Measurements from ENCODE around the gene TTC7B.

The TTC7B gene

DNA sequence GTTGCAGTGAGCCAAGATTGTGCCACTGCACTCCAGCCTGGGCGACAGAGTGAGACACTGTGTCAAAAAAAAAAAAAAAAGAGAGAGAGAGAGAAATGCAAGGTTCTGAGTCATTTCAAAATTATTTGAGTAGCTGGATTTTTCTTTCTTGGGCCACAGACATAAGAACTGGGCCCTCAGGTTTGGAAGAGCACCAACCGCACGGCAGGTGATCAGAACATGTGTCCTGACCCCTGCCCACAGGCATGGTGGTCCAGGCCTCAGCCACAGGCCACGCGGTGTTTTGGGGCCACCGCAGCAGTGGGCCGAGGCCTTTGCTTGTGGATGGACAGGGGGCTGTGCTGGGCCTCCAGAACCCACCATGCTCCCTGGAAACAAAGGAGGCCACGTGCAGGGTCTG, 292.7 kb downstream of the TTC7B start:
- DNase-seq (ENCODE audit: low spot score), result no peak

DNA sequence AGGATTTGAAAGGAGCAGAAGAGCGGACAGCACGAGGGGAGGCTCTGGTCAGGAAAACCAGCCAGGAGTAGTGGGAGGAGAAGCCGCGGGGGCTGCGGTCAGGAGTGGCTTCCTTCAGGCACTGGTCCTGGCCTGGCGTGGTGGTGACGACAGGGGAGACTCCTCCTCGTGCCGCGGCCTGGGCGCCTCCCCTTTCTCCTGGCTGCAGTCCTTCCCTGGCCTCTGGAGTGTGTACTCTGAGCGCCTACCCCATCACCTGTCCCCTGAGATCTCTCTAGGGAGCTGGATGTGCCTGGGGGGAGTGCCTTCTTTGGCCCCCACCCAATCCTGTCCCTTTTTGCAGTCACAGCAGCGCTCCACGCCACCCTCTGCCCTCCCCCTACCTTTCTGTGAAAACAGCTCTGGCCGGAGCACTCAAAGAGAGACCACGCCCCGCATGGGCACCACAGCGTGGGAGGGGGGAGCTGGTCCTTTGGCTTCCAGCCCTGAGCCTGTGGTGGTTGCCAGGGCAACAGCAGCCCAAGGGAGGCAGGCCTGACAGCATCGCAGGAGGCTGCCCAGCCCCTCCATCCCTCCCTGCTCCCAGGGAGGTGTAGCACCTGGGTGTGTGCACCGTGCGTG, 293.5 kb downstream of the TTC7B start:
- DNase-seq (ENCODE audit: low spot score), result no peak

DNA sequence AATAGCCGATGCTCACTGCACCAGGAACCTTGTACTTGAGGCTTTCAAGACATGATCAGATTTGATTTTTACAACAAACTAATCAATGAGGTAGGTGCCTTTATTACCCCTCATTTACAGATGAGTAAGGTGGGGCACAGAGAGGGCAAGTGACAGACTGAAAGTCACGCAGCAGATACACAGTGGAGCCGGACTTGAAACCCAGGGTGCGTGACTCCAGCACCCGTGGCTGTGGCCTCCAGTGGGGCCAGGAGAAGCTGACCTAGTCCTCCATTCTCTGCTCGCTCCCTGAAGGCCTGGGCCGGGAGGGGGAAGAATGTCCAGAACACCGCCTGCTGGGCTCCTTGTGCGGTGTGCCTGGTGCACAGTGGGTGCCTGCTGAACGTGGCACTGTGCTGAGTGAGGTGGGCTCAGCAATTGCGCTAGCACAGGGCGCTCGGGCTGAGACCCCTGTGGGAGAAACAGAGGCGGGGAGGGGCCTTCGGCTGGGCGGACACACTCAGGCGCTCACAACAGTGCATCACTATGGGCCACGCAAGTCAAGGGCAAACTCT, 294.2 kb downstream of the TTC7B start:
- DNase-seq (ENCODE audit: low spot score), result no peak

DNA sequence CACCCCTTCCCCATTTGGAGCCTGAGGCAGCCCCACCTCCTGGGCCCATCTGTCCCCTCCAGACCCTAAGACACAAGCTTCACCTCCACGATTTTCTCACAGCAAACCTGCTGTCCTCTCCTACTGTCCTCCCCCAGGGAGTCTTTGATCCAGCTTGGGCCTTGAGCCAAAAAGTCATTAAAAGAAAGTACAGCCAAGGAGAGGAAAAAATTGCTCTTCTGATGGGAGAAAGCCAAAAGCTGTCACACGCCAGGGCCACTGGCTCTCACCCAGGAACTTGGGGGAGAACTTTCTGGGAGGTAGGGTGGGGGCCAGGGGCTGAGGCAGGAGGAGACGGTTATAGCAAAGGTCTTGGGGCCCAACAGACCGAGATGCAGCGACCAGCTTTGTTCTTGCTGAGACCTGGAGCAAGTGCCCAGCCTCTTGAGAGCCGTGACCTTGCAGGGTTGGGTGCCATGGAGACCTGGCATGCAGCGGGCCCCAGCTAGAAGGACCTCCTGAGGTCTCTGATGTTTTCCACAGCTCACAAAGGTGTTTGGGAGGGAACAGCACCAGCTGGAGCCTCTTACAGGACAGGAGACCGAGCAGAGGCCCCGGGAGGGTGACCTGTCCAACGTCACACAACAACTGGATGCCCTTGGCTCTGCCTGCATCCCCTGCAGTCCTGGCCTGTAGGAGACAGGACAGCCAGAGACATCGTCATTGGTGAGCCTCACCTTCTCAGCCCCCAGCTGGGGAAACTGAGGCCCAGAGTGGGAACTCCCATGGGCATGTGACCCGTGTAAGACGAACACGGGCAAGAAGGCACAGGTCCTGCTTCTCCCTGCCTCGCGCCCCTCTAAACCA, 294.9 kb downstream of the TTC7B start:
- DNase-seq (ENCODE audit: low spot score), result no peak

DNA sequence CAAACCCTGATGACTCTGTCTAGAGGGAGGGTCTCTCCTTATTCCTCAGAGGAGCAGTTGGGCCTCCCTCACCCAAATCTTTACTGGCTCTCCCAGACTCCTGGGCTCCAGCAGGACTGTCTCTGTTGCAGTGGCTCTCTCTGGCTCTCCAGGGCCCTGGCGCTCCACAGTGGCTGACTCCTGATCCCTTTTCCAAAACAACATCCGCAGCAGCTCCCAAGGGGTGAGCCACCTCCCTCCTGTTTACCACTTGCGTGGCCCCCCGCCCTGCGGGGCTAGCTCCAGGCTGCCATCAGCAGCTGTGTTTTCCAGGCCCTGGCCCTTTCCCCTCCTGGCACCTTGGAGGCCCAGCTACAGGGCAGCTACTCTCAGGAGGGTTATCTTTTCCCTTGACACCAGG, 295.9 kb downstream of the TTC7B start:
- DNase-seq (ENCODE audit: low spot score), result no peak

DNA sequence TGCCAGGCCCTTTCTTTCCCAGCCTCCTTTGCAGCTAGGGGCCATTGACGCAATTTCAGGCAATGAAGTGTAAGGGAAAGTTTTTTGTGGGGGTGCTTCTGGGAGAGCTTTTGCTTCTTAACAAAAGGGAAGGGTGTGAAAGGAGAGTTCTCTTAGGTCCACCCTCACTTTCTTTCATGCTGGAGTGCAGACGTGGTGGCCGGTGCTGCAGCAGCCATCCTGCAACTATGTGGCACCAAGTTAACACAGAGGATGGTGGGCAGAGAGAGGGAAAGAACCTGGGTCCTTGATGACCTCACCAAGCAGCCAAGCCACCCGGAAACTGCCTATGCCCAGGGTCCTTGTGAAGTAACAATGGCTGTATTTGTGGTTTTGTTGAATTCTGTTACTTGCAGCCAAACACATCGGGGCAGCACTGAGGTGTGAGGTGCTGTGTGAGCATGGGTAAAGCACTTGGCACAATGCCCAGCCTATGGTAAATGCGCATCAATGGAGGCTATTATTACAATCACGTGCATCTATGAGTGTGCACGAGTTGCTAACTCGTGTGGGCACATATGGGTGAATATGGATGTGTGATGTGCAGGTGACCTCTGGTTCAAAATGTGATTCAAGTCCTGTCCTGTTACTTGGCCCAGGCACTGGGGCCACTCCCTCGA, 296.8 kb downstream of the TTC7B start:
- no peak for DNase-seq (ENCODE audit: low spot score)

DNA sequence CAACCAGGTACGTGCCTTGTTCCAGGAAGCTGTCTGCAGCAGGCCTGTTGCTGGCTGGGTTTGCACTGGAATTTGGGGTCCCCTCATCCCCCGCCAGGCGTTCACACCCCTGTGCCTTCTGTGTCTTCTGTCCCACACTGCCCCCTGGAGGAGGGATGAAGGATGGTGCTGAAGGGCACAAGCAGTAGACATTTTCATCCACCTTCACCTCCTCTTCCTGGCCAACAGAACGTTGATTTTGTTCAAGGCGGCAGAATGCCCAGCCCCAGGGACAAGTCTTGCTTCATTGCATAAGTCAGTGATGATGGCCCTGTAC, 297.3 kb downstream of the TTC7B start:
- no peak for DNase-seq (ENCODE audit: low spot score)

DNA sequence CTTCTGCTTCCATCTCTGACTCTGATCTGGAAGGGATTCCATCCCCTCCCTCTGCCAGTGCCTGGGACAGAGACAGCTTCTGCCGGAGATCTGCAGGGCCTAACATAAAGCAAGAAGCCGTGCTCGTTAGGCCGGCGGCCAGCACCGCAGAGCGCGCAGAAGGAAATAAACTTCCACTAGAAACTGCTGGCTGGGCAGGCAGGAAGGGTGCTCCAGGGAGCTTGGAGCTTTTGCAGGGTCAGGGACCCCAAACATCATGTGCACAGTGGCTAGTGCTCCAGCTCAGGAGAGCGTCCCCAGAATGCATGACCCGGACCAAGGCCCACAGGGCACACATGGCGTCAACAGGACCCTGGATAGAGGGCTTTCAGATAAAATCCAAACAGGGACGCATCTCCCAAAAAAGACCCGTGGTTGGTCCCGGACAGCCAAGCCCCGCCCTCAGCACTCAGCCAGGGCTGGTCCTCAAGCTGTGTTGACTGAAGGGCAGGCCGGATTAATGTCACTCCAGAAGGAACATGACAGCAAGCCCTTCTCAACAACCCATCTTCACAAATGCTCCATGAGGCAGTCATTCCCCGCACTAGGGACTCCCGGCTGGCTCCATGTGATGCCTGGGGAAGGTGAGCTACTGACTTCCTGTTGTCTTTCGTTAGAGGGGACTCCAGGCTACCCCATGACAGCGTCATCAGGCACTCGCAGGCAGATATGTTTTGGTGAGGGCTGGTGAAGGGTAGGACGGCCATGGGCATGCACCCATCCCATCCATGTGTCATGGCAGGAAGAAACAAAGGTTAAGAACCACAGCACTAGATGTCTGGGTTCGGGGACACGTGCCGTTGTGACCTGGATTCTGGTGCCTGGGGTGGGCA, 297.9 kb downstream of the TTC7B start:
- no peak for DNase-seq (ENCODE audit: low spot score)

DNA sequence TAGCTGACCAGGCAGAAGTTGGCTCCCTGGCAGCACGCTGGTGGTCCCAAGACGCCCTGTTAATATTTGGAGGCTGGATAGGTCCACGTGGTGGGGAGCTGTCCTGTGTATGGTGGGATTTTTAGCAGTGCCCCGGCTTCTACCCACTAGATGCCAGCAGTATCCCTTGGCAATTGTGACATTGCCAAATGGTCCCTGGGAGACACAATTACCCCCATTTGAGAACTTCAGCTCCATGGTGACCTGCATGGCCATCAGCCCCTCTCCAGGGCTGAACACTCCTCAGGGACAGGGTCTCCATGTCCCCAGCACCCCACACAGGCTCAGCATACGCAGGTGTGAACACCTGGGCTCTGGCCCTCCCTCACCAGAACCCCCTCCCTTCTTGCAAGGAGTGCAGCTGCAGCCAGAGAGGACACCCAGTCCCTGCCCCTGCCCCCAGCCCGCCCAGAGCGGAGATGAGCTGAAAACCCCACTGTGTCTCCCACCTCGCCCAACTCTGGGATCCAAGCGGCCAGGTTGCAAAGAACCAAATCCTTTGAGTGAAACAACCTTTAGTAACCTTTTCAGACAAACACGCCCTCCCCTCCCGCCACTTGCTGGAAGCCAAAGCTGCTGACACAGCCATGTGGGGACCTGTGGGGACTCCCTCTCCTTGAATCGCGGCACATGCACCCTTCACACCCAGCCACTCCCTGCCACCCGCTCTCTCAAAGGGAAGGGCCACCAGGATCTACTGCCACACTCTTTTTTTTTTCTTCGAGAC, 299.0 kb downstream of the TTC7B start:
- no peak for DNase-seq (ENCODE audit: low spot score)

DNA sequence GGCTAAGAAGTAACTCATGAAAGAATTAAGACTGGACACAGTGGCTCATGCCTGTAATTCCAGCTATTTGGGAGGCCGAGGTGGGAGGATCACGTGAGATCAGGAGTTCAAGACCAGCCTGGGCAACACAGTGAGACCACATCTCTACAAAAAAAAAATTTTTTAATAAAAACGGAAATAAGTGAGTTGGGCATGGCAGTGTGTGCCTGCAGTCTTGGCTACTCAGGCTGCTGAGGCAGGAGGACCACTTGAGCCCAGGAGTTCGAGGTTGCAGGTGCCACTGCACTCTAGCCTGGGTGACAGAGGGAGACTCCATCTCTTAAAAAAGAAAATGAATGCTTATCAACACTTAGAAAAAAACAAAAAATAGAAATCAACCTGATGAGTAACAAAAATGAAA, 301.7 kb downstream of the TTC7B start:
- no peak for DNase-seq (ENCODE audit: low spot score)

DNA sequence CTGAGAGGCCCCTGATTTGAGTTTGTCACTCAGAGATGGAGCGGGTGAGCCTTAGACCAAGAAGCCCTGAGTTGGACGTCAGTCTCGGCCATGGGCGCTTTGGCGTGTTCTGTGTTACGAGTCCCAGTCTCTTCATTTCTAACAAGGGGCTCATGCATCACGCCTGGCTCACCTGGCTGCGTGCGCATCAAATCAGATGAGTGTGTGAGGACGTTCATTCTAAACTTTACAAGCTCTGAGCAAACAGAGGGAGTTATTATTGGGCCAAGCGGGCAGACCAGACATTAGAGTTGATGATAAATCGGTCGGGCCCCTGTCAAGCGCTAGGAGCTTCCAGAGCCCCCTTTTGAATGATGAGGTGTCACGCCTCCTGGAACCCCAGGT, 302.2 kb downstream of the TTC7B start:
- no peak for DNase-seq (ENCODE audit: low spot score)

DNA sequence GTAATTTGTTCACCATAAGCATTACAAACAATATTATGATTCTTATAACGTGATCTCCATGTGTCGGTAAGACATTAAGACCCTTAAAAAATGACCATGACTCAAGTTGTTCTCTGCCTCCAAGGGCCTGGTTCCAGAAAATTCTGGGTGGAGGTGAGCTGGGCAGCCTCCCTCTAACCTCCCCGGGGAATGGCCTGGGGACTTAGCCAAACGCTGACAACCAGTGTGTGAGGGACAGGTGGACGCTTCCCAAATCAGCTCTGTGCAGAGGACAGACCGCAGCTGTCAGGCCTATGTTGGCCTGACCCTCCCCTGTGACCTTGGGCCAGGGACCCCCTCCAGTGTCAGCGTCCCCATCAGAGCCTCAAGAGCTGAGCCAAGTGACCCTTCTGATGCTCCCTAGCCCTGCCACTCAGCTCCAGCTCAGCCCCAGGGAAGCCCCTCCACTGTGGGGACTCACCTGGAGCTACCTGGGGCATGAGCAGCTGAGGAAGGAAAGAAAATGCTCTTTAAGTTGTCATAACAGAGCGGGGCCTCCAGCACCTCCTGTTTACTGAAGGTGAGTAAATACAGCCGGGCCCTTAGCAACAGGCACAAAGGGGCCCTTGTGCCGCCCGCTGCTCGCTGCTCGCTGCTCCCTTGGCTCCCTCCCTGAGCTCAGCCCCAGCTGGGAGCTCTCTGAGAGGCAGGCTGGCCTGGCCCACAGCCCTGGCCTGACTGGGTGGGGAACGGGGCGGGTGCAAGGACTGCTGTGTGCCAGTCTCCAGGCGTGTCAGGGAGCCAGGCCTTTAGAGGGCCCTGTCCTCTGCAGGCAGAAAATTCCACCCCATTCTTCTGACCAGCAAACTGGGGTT, 302.8 kb downstream of the TTC7B start:
- peak; percentile 89 for DNase-seq (ENCODE audit: low spot score)

DNA sequence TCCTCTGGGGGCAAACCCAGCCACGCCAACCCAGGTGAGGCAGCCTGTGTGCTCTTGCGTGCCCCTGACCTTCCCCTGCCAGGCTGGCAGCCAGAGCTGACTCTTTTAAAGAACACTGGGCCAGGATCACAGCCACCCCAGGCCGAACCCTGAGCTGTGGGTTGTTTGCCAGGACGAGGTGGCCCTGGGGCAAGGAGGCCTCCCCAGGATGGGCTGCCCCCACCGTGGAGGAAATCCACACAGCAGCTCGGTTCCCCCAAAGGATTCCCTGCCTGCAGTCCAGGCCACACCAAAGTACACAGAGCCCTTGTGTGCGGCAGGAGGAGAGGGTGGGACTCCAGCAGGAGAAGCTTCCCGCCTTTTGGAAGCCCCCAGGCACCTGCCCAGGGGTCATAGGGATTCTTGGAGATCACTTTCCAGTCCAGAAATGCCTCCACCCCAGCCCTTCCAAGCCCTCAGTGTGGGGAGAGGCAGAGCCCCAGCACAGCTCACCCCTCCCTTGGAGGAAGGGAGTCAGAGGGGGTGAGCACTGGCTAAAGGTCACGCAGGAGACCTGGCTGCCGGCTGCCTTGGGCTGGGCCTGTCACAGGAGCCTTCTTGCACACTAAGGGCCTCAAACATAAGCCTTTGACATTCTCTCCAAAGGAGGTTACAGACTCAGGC, 303.8 kb downstream of the TTC7B start:
- DNase-seq (ENCODE audit: low spot score), result no peak

DNA sequence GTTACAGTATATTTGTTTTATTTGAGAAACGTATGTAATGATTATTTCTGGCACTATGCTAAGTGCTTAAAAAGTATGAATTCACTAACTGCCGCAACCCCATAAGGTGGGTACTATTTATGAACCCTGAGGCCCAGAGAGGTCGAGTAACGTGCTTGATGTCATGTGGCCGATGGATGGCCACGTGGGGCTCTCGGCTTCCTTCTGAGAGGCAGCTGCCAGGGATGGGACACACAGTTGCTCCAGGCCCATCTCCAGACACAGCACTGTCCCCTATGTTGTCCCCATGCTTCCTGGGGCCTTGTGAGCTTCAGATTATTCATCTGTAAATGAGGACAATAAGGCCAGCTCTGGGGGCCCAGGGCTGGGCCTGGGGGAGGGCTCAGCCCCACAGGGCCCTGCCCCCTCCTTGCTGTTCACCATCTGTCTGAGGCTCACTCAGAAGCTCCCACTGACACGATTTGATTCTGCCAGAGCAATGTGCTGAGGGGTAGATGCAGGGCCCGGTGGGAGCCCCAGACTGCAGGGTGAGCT, 304.4 kb downstream of the TTC7B start:
- no peak for DNase-seq (ENCODE audit: low spot score)

DNA sequence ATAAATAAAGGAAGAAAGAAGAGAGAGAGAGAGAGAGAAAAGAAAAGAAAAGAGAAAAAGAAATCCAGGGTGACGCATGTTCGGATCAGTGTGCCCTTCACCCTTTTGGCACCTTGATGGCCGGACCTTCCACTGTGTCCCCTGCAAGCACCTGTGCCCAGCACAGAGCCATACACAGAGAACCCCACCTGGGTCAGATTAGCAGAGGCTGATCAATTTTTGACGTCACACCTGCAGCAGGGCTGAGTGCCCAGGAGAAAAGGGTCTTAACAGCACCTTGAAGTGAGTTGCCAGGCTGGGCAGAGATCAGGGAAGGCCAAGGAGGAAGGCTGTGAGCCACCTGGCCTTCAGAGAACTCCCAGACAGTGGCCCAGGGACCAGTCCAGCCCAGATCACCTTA, 305.0 kb downstream of the TTC7B start:
- no peak for DNase-seq (ENCODE audit: low spot score)

DNA sequence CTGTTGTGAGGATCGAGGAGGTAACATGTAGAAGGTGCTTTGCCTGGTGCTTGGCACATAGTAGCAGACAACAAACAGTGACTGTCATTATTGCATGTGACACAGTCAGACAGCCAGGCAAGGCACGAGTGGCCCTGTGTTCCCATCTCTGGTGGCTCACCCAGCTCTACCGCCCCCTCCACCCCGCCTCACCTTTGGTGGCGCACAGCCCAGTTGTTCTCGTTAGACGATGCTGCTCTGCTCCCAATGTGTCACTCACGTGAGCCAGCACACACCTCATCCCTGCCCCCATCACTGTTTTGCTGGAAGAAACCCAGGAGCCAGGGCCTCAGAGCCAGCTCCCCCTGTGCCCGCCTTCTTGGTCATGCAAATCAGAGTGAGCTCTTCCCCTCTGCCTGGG, 306.1 kb downstream of the TTC7B start:
- DNase-seq (ENCODE audit: low spot score), result no peak

DNA sequence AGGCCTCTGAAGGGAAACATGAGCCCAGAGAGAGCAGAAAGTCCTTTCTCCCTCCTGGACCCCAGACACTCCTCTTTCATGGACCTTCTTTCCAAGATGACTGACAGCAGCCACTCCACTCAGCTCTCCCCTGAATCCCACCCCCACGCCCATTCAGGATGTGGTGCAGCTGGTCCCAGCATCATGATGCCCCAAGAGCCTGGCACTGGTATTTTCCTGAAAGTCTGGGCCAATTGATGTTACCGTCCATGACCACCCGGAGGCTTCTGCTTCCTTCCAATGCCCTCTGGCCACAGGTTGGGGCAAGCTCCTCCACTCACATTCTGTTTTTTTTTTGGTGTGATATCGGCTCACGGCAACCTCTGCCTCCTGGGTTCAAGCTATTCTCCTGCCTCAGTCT, 306.8 kb downstream of the TTC7B start:
- no peak for DNase-seq (ENCODE audit: low spot score)

DNA sequence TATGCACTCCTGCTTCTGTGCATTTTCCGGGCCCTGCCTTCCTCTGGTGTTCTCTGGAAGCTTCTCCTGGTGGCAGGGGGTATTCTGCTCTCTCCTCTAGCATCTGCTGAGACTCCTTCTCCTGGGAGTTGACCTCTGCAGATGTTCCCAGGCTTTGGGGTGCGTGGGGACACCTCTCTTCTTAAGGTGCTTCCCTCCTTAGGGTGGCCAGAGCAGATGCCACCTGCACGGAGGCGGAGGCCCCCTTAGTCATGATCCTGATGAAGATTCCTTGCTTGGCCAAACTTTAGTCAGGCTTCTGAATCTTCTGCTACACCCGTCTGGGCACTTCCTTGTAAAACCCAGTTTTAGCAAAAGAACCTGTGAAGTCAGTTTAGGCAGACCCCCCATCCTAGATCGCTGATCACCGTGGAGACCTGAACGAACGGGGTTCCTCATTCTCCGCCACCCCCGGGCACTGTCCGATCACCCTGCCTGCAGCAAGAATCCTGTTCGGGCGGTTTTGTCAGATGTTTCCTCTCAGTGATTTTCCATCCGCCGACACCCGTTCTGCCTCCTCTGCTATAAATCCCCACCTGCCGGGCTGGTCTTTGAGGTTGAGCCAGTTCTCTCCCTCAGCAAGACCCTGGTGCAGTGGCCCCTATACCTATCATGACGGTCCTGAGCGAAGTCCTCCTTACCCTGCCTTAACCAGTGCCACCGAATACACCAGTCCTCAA, 307.5 kb downstream of the TTC7B start:
- DNase-seq (ENCODE audit: low spot score), result no peak

DNA sequence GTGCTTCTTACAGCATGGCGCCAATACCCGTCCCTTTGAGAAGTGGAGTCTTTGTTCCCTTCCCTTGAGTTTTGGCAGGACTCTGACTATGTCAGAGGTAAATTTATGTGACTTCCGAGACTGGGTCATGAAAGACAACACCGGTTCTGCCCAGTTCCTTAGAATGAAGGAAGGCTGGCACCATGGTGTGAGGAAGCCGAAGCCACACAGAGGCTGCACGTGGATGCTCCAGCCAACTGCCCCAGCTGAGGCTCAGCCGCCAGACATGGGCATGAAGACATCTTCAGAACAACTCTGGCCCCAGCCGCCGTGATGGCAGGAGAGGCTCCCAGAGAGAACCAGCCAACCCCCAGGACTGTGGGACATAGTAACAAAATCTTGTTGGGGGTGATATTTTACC, 308.2 kb downstream of the TTC7B start:
- no peak for DNase-seq (ENCODE audit: low spot score)
